Brain microvascular endothelial cell (primary cell): ENCODE results near the gene NTN1.

ENCODE experiments used
- DNase-seq: peaks from one replicate; pipeline ENCODE4 v3.0.0-alpha.2; 2020
- H3K27ac ChIP-seq: fragments of 250-450 bp; sonication (Bioruptor Pico); 2 replicates; pipeline ENCODE4 v1.5.1; 2020; ENCODE audit warnings: mild to moderate bottlenecking, moderate library complexity
- H3K27me3 ChIP-seq: fragments of 250-450 bp; sonication (Bioruptor Pico); replicated peaks from 2 replicates; pipeline ENCODE4 v1.5.1; 2020; ENCODE audit warnings: mild to moderate bottlenecking
- H3K36me3 ChIP-seq: fragments of 250-450 bp; sonication (Bioruptor Pico); replicated peaks from 2 replicates; pipeline ENCODE4 v1.5.1; 2020; ENCODE audit warnings: mild to moderate bottlenecking
- H3K4me3 ChIP-seq: 2 replicates; pipeline ENCODE4 v1.5.1; 2011; ENCODE audit warnings: low read depth, mild to moderate bottlenecking, control low read depth, low read length, moderate library complexity
- CTCF ChIP-seq: IDR thresholded peaks from 2 replicates; pipeline ENCODE4 v1.5.1; 2011; ENCODE audit warnings: low read depth, mild to moderate bottlenecking, moderate library complexity, low read length, control low read depth, inconsistent platforms; ENCODE audit errors: missing control alignments
- in situ Hi-C: cut with HindIII; loops from 2 replicates; pipeline ENCODE4 v1.10.0; 2017; ENCODE audit warnings: low sequenced_read_pairs, low pct_ligation_motif_present

The NTN1 gene

GRCh38 chr17:9199571-9200551 lies 178.6 kb downstream of the NTN1 start:
- Histone ChIP-seq H3K27me3 (no peaks in the 10 kb centered on the region), H3K36me3 (no peaks in the 10 kb centered on the region), H3K27ac (no peak overlapping the region), H3K4me3 (no peak overlapping the region)
- in situ Hi-C loops: no loop called here
- no peak for TF ChIP-seq CTCF
- DNase-seq: no peak

DNA sequence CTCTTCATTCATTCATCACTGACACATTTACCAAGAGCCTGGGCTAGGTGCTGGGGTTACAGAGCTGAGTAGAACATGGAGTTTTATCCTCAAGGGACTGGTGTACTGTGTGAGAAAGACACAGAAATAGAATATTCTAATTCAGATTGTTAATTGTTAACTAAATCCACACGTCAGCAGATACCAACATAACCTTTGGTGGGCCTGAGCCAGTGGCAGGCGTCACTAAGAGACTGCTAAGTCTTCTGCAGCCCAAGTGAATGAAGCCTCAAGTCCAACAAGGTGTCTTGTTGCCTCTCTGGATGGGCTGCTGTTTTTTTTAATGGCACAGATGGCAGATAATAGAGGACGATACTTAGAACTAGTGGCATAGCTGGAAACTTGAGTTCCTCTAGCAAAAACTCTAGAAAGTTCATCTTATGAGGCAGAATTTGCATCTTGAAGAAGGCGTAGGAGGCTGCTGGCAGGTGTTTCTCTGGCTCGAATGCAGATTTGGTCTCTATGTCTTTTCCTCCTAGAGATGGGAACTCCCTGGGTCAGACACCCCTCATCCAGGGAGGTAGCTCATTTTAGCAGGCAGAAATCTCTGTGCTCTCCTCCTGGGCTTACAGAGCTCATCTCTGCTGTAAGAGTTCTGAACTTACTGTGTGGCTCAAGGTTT lies 179.5 kb downstream of the NTN1 start:
- no peak for DNase-seq
- in situ Hi-C loops: no loop called here
- Histone ChIP-seq H3K4me3 (no peak overlapping the region), H3K27ac (no peak overlapping the region), H3K27me3 (no peaks in the 10 kb centered on the region), H3K36me3 (no peaks in the 10 kb centered on the region)
- no peak for TF ChIP-seq CTCF

DNA sequence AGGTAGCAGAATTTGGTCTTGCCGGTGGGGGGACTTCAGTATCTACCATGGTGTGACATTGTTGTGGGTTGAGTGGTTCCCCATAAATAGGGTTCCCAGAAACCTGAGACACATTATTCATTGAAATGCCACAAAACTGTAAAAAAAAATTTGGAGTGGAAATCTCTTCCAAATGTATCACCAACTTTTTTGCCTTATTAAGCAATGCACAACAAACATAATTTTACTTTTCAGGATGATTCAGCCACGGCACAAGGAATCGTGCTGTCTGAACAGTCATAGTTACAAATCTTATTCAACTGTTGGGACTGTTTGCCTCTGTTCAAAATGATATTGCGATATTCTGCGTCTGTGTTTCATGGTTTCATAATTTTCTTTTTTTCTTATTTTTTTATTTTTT lies 181.2 kb downstream of the NTN1 start:
- H3K27me3 ChIP-seq: no peaks in the 10 kb centered on the region
- no peaks in the 10 kb centered on the region for H3K36me3 ChIP-seq
- no peak for TF ChIP-seq CTCF
- in situ Hi-C loops: no loop called here
- no peak overlapping the region for H3K27ac ChIP-seq
- no peak overlapping the region for H3K4me3 ChIP-seq
- no peak for DNase-seq

DNA sequence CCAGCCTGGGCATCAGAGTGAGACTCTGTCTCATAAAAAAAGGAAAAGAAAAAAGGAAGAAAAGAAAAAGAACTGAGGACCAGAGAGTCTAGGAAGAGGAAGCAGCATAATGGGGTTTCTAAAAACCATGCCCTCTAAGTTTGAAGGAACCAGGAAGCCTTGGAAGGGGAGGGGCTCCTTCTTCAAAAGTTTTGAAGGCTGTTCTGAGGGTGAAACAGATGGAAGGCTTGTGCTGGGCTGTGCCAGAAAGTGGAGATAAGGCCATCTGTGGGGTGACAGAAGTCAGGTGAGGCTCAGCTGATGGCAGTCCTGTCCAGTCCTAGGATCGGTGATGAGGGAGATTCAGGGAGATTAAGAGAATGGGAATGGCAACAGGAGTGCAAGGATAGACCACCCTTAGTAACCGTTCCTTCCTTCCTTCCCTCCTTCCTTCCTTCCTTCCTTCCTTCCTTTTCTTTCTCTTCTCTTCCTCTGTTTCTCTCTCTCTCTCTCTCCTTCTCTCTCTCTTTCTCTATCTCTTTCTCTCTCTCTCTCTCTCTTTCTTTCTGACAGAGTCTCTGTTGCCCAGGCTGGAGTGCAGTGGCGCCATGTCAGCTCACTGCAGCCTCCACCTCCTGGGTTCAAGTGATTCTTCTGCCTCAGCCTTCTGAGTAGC lies 182.6 kb downstream of the NTN1 start:
- TF ChIP-seq CTCF: no peak
- Histone ChIP-seq H3K36me3 (no peaks in the 10 kb centered on the region), H3K27ac (no peak overlapping the region), H3K4me3 (no peak overlapping the region), H3K27me3 (no peaks in the 10 kb centered on the region)
- in situ Hi-C loops: no loop called here
- no peak for DNase-seq

GRCh38 chr17:9204637-9205329 lies 183.5 kb downstream of the NTN1 start:
- DNase-seq: no peak

More at GRCh38 chr17:9204637-9205329, 183.5 kb downstream of the NTN1 start:
- no peak for TF ChIP-seq CTCF
- in situ Hi-C loops: no loop called here
- no peaks in the 10 kb centered on the region for H3K36me3 ChIP-seq
- no peak overlapping the region for H3K4me3 ChIP-seq
- H3K27ac ChIP-seq: no peak overlapping the region
- H3K27me3 ChIP-seq: no peaks in the 10 kb centered on the region
